ENCODE measurements around the gene CDX1.

- TF ChIP-seq EP300 (IDR thresholded peaks at IDR 0.05) = no peak
- no peak for TF ChIP-seq CTCF (IDR thresholded peaks at IDR 0.05)
- TF ChIP-seq POLR2A (IDR thresholded peaks at IDR 0.05) = no peak
Observed at GRCh38 chr5:150172145-150172544, 5.6 kb downstream of the CDX1 start.
